MM.1S (cell line): Measurements from ENCODE around the gene CHST3.

Experiments used
- DNase-seq: peaks from one replicate; pipeline ENCODE4 v3.0.0-alpha.2; 2015
- H2AFZ ChIP-seq: fragments of 300-600 bp; sonication (generic); 2 replicates; pipeline ENCODE4 v1.6.0; 2016; ENCODE audit warnings: antibody characterized with exemption, low read length
- H3F3A ChIP-seq: fragments of 300-600 bp; sonication (generic); 2 replicates; pipeline ENCODE4 v1.6.1; 2016; ENCODE audit warnings: mild to moderate bottlenecking, antibody characterized with exemption, low read length, moderate library complexity, mixed read lengths; ENCODE audit not compliant: insufficient read depth
- H3K27ac ChIP-seq: fragments of 300-600 bp; sonication (generic); 2 replicates; pipeline ENCODE4 v1.5.1; 2016; ENCODE audit warnings: mild to moderate bottlenecking, low read length
- H3K27me3 ChIP-seq: fragments of 300-600 bp; sonication (generic); replicated peaks from 2 replicates; pipeline ENCODE4 v1.6.0; 2016; ENCODE audit warnings: low read length; ENCODE audit not compliant: insufficient read depth
- H3K36me3 ChIP-seq: fragments of 300-600 bp; sonication (generic); replicated peaks from 2 replicates; pipeline ENCODE4 v1.6.1; 2016; ENCODE audit warnings: mild to moderate bottlenecking, low read length, mixed read lengths; ENCODE audit not compliant: insufficient read depth
- H3K4me1 ChIP-seq: fragments of 300-600 bp; sonication (generic); 2 replicates; pipeline ENCODE4 v1.6.1; 2016; ENCODE audit warnings: low read length, mixed read lengths
- H3K4me2 ChIP-seq: fragments of 300-600 bp; sonication (generic); 2 replicates; pipeline ENCODE4 v1.6.0; 2016; ENCODE audit warnings: low read depth, low read length
- H3K4me3 ChIP-seq: fragments of 300-600 bp; sonication (generic); 2 replicates; pipeline ENCODE4 v1.5.1; 2016; ENCODE audit warnings: low read length, mixed read lengths
- H3K79me2 ChIP-seq: fragments of 300-600 bp; sonication (generic); 2 replicates; pipeline ENCODE4 v1.6.1; 2016; ENCODE audit warnings: mixed run types, low read length, mixed read lengths
- H3K9ac ChIP-seq: fragments of 300-600 bp; sonication (generic); 2 replicates; pipeline ENCODE4 v1.6.1; 2016; ENCODE audit warnings: low read length, mixed read lengths
- H3K9me2 ChIP-seq: fragments of 300-600 bp; sonication (generic); replicated peaks from 2 replicates; pipeline ENCODE4 v1.6.1; 2016; ENCODE audit warnings: mild to moderate bottlenecking, low read length, mixed read lengths; ENCODE audit not compliant: insufficient read depth
- H3K9me3 ChIP-seq: fragments of 300-600 bp; sonication (generic); replicated peaks from 2 replicates; pipeline ENCODE4 v1.6.1; 2016; ENCODE audit warnings: mild to moderate bottlenecking, low read length, mixed read lengths; ENCODE audit not compliant: insufficient read depth
- H4K20me1 ChIP-seq: fragments of 300-600 bp; sonication (generic); 2 replicates; pipeline ENCODE4 v1.6.1; 2016; ENCODE audit warnings: mild to moderate bottlenecking, low read length, moderate library complexity, mixed read lengths; ENCODE audit not compliant: insufficient read depth
- CTCF ChIP-seq: fragments of 300-600 bp; sonication (generic); IDR thresholded peaks from 2 replicates; pipeline ENCODE4 v1.5.1; 2016; ENCODE audit warnings: antibody characterized with exemption, low read length, mixed read lengths
- EZH2 ChIP-seq: fragments of 300-600 bp; sonication (generic); optimal IDR thresholded peaks from 2 replicates; pipeline ENCODE3; 2017; ENCODE audit warnings: low read depth, mild to moderate bottlenecking, antibody characterized with exemption, low read length, mixed read lengths
- EZH2phosphoT487 ChIP-seq: fragments of 300-600 bp; sonication (generic); IDR thresholded peaks from 2 replicates; pipeline ENCODE4 v1.6.1; 2018; ENCODE audit warnings: antibody characterized with exemption, low read length

Gene CHST3

GRCh38 chr10:71931295-71931694 is 32.9 kb upstream of the CHST3 start:
- Histone ChIP-seq H3K9me2 (no peaks in the 10 kb centered on the region), H3K36me3 (no peaks in the 10 kb centered on the region), H4K20me1 (no peaks in the 10 kb centered on the region), H3K27ac (no peak overlapping the region), H3K9ac (no peak overlapping the region), H3K27me3 (no peaks in the 10 kb centered on the region; the same call in 1 of the 2 replicates), H3F3A (no peaks in the 10 kb centered on the region), H3K4me3 (no peak overlapping the region), H3K4me1 (no peaks in the 10 kb centered on the region), H3K4me2 (no peak overlapping the region), H2AFZ (no peak overlapping the region), H3K79me2 (no peaks in the 10 kb centered on the region), H3K9me3 (no peaks in the 10 kb centered on the region)
- no peak for TF ChIP-seq EZH2
- TF ChIP-seq CTCF = no peak
- no peak for TF ChIP-seq EZH2phosphoT487
- DNase-seq = no peak

GRCh38 chr10:71933651-71934050 is 30.5 kb upstream of the CHST3 start:
- H3K9me3 ChIP-seq = no peaks in the 10 kb centered on the region
- no peaks in the 10 kb centered on the region for H3K79me2 ChIP-seq
- H2AFZ ChIP-seq = no peak overlapping the region
- no peak for TF ChIP-seq EZH2phosphoT487
- no peak overlapping the region for H3K4me3 ChIP-seq
- no peaks in the 10 kb centered on the region for H4K20me1 ChIP-seq
- H3F3A ChIP-seq = no peaks in the 10 kb centered on the region
- no peak overlapping the region for H3K9ac ChIP-seq
- H3K27me3 ChIP-seq = no peaks in the 10 kb centered on the region
- H3K36me3 ChIP-seq = no peaks in the 10 kb centered on the region
- H3K27ac ChIP-seq = no peak overlapping the region
- H3K9me2 ChIP-seq = no peaks in the 10 kb centered on the region
- peak; percentile 25 for DNase-seq
- H3K4me2 ChIP-seq = no peak overlapping the region
- H3K4me1 ChIP-seq = no peaks in the 10 kb centered on the region

- no peak overlapping the region for H3K4me2 ChIP-seq
- H3K27ac ChIP-seq = no peak overlapping the region
- no peak for DNase-seq
- H3K27me3 ChIP-seq = no peaks in the 10 kb centered on the region
- H3K79me2 ChIP-seq = no peaks in the 10 kb centered on the region
- H3F3A ChIP-seq = no peaks in the 10 kb centered on the region
- H3K4me3 ChIP-seq = no peak overlapping the region
- no peaks in the 10 kb centered on the region for H3K9me3 ChIP-seq
- TF ChIP-seq CTCF = no peak
- TF ChIP-seq EZH2phosphoT487 = no peak
- no peak for TF ChIP-seq EZH2
- H3K36me3 ChIP-seq = no peaks in the 10 kb centered on the region
- no peak overlapping the region for H3K9ac ChIP-seq
- no peaks in the 10 kb centered on the region for H4K20me1 ChIP-seq
- no peak overlapping the region for H2AFZ ChIP-seq
- H3K9me2 ChIP-seq = no peaks in the 10 kb centered on the region
- H3K4me1 ChIP-seq = no peaks in the 10 kb centered on the region
Observed at GRCh38 chr10:71938211-71938610, 26.0 kb upstream of the CHST3 start.

- Histone ChIP-seq H3K27me3 (no peaks in the 10 kb centered on the region), H3K9ac (no peak overlapping the region), H3K79me2 (no peaks in the 10 kb centered on the region), H3K36me3 (no peaks in the 10 kb centered on the region), H3F3A (no peaks in the 10 kb centered on the region), H3K4me2 (no peak overlapping the region), H3K4me1 (no peaks in the 10 kb centered on the region), H3K9me3 (no peaks in the 10 kb centered on the region), H3K4me3 (no peak overlapping the region), H4K20me1 (no peaks in the 10 kb centered on the region), H3K9me2 (no peaks in the 10 kb centered on the region), H2AFZ (no peak overlapping the region), H3K27ac (no peak overlapping the region)
- DNase-seq = no peak
- TF ChIP-seq CTCF (no peak), EZH2phosphoT487 (no peak), EZH2 (no peak)
Observed at GRCh38 chr10:71939304-71939703, 24.9 kb upstream of the CHST3 start.
